NCI-H2196 treated with DMSO at 0.1 percent for 48 hours (cell line): ENCODE results near the gene RAI1.

Source experiments
- DNase-seq: peaks from one replicate; lab custom pipeline; 2025; ENCODE audit not compliant: unreplicated experiment; lab: John Stamatoyannopoulos, UW

The RAI1 gene

GRCh38 chr17:17811381-17812210 is 130.3 kb downstream of the RAI1 start:
- DNase-seq = no peak

- no peak for DNase-seq
Measured at GRCh38 chr17:17812211-17813054, 131.2 kb downstream of the RAI1 start.

- no peak for DNase-seq
Measured at GRCh38 chr17:17813055-17813724, 131.9 kb downstream of the RAI1 start.

- DNase-seq = no peak
Measured at GRCh38 chr17:17813725-17814095, 132.5 kb downstream of the RAI1 start.

- no peak for DNase-seq
Measured at GRCh38 chr17:17814162-17815061, 133.2 kb downstream of the RAI1 start.

GRCh38 chr17:17815062-17815406 is 133.8 kb downstream of the RAI1 start:
- no peak for DNase-seq

GRCh38 chr17:17815436-17816200 is 134.4 kb downstream of the RAI1 start:
- DNase-seq = no peak

GRCh38 chr17:17816240-17816814 is 135.1 kb downstream of the RAI1 start:
- no peak for DNase-seq

- DNase-seq = no peak
Measured at GRCh38 chr17:17816831-17817551, 135.7 kb downstream of the RAI1 start.

- no peak for DNase-seq
Measured at GRCh38 chr17:17817552-17817947, 136.3 kb downstream of the RAI1 start.

- no peak for DNase-seq
Measured at GRCh38 chr17:17818088-17818526, 136.8 kb downstream of the RAI1 start.

- no peak for DNase-seq
Measured at GRCh38 chr17:17819111-17819510, 137.9 kb downstream of the RAI1 start.

- no peak for DNase-seq
Measured at GRCh38 chr17:17819561-17819995, 138.3 kb downstream of the RAI1 start.

GRCh38 chr17:17820046-17820445 is 138.8 kb downstream of the RAI1 start:
- DNase-seq = no peak

- no peak for DNase-seq
Measured at GRCh38 chr17:17820463-17821158, 139.4 kb downstream of the RAI1 start.

- DNase-seq = no peak
Measured at GRCh38 chr17:17822189-17822588, 140.9 kb downstream of the RAI1 start.

GRCh38 chr17:17822616-17823015 is 141.4 kb downstream of the RAI1 start:
- no peak for DNase-seq

GRCh38 chr17:17823433-17824118 is 142.3 kb downstream of the RAI1 start:
- peak; percentile 67 for DNase-seq
